ENCODE data around the gene ZNF648.
"Not testable (repeated sequence)": the region's sequence is repeated elsewhere in the genome, so short reads cannot be mapped to it uniquely, and the experiment has no call there.

Gene ZNF648

DNA sequence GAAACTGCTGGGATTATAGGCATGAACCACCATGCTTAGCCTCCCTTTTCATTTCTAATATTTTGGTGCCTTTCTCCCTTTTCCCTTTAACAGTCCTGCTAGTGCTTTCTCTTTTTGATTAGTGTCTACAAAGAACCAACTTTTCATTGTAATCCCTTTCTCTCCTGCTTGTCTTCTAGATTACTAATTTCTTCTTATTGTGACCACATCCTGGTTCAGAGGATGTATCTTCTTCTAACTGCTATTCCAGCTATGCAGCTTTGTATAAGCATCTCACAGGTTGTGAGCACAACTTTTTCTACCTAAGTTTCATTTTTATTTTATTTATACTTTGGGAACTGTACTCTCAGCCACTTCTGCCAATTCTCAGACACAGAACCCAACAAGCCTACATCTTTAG lies 14.7 kb downstream of the ZNF648 start:
- H3K4me3 ChIP-seq (ENCODE audit: low read length): no peak overlapping the region

DNA sequence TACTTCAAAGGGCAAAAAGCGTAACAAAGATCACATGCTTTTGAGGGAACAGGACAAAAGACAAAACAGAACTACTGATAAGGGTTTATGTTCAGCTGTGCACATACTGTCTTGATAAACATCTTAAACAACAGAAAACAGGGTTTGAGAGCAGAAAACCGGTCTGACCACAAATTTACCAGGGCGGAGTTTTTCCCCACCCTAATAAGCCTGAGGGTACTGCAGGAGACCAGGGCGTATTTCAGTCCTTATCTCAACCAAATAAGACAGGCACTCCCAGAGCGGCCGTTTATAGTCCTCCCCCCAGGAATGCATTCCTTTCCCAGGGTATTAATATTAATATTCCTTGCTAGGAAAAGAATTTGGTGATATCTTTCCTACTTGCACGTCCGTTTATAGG lies 16.0 kb downstream of the ZNF648 start:
- H3K27me3 ChIP-seq (ENCODE audit: control insufficient read depth, insufficient read depth, low read length); H3K9me3 ChIP-seq (ENCODE audit: control insufficient read depth, low read length); H3K36me3 ChIP-seq (ENCODE audit: control insufficient read depth, insufficient read depth, low read length); H3K9ac ChIP-seq (ENCODE audit: low read length); H3K4me3 ChIP-seq (ENCODE audit: low read length); H3K4me1 ChIP-seq (ENCODE audit: control insufficient read depth, insufficient read depth, low read length): not testable (repeated sequence)

More for the DNA sequence above, 14.7 kb downstream of the ZNF648 start:
- H3K9ac ChIP-seq (ENCODE audit: low read length): no peak overlapping the region
- no peaks in the 10 kb centered on the region for H3K9me3 ChIP-seq (ENCODE audit: control insufficient read depth, low read length)
- H3K27me3 ChIP-seq (ENCODE audit: control insufficient read depth, insufficient read depth, low read length): no peaks in the 10 kb centered on the region
- H3K4me1 ChIP-seq (ENCODE audit: control insufficient read depth, insufficient read depth, low read length): no peaks in the 10 kb centered on the region
- H3K36me3 ChIP-seq (ENCODE audit: control insufficient read depth, insufficient read depth, low read length): no peaks in the 10 kb centered on the region

- Histone ChIP-seq H3K27me3 (ENCODE audit: control insufficient read depth, insufficient read depth, low read length) (no peaks in the 10 kb centered on the region), H3K36me3 (ENCODE audit: control insufficient read depth, insufficient read depth, low read length) (no peaks in the 10 kb centered on the region), H3K9me3 (ENCODE audit: control insufficient read depth, low read length) (no peaks in the 10 kb centered on the region), H3K9ac (ENCODE audit: low read length) (no peak overlapping the region), H3K4me3 (ENCODE audit: low read length) (no peak overlapping the region), H3K4me1 (ENCODE audit: control insufficient read depth, insufficient read depth, low read length) (no peaks in the 10 kb centered on the region)
Measured at GRCh38 chr1:182041615-182042014, 19.9 kb downstream of the ZNF648 start.

- H3K4me1 ChIP-seq (ENCODE audit: control insufficient read depth, insufficient read depth, low read length): no peaks in the 10 kb centered on the region
- H3K9me3 ChIP-seq (ENCODE audit: control insufficient read depth, low read length): no peaks in the 10 kb centered on the region
- H3K27me3 ChIP-seq (ENCODE audit: control insufficient read depth, insufficient read depth, low read length): no peaks in the 10 kb centered on the region
- no peak overlapping the region for H3K4me3 ChIP-seq (ENCODE audit: low read length)
- no peak overlapping the region for H3K9ac ChIP-seq (ENCODE audit: low read length)
- H3K36me3 ChIP-seq (ENCODE audit: control insufficient read depth, insufficient read depth, low read length): no peaks in the 10 kb centered on the region
Measured at GRCh38 chr1:182038220-182038619, 23.3 kb downstream of the ZNF648 start.

GRCh38 chr1:182035097-182035770 lies 26.3 kb downstream of the ZNF648 start:
- no peak overlapping the region for H3K9ac ChIP-seq (ENCODE audit: low read length)
- H3K27me3 ChIP-seq (ENCODE audit: control insufficient read depth, insufficient read depth, low read length): no peaks in the 10 kb centered on the region
- no peaks in the 10 kb centered on the region for H3K9me3 ChIP-seq (ENCODE audit: control insufficient read depth, low read length)
- peaks cover under 1% of the 10 kb centered on the region for H3K4me1 ChIP-seq (ENCODE audit: control insufficient read depth, insufficient read depth, low read length)
- H3K4me3 ChIP-seq (ENCODE audit: low read length): no peak overlapping the region
- H3K36me3 ChIP-seq (ENCODE audit: control insufficient read depth, insufficient read depth, low read length): no peaks in the 10 kb centered on the region

GRCh38 chr1:182032251-182032650 lies 29.3 kb downstream of the ZNF648 start:
- H3K27me3 ChIP-seq (ENCODE audit: control insufficient read depth, insufficient read depth, low read length): no peaks in the 10 kb centered on the region
- H3K9ac ChIP-seq (ENCODE audit: low read length): no peak overlapping the region
- no peaks in the 10 kb centered on the region for H3K36me3 ChIP-seq (ENCODE audit: control insufficient read depth, insufficient read depth, low read length)
- no peak overlapping the region for H3K4me3 ChIP-seq (ENCODE audit: low read length)
- peaks cover 11% of the 10 kb centered on the region for H3K4me1 ChIP-seq (ENCODE audit: control insufficient read depth, insufficient read depth, low read length)
- H3K9me3 ChIP-seq (ENCODE audit: control insufficient read depth, low read length): no peaks in the 10 kb centered on the region

DNA sequence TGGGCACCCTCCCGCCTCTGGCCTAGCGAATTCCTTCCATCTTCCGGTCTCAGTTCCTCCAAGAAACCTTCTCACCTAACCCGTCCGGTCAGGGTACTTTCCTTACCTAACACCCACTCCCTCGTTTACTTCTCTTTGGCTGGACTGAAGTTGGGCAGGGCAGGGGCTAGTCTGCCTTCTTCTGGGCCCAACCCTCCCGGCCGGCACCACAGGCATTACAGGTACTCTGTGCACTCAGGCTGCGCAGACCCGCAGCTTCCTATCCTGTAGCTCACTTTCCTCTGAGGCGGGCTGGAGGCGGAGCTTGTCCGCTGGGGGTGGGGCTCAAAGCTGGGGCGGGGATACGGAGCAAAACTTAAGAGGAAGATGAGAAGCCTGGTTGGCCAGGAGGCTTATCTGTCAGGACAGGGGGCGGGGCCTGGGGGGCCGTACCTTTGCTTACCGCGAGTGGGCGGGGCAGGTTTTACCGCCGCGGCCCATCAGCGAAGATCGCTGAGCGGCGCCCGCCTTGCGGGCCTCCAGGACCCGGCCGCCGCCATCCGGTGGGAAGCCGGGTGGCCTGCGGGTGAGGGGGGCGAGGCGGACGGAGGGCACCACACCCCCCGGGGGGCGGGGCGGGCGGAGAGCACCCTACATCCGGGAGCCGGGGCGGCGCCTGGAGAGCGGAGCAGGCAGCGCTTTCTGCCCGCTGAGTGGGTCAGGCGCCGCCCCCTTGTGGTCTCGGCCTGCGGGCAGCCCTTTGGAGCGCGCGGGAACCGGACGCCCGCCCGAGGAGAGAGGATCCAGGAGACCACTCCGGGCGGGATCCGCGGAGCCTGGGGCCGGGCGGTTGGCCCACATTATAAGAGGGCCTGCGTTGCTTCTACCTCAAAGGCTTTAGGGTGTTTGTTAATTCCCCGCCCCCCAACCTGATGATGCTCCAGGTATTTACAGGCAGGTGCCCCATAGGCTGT lies 31.9 kb downstream of the ZNF648 start:
- Histone ChIP-seq H3K36me3 (ENCODE audit: control insufficient read depth, insufficient read depth, low read length) (no peaks in the 10 kb centered on the region), H3K4me3 (ENCODE audit: low read length) (peak overlapping the region; percentile 89), H3K27me3 (ENCODE audit: control insufficient read depth, insufficient read depth, low read length) (no peaks in the 10 kb centered on the region), H3K9me3 (ENCODE audit: control insufficient read depth, low read length) (no peaks in the 10 kb centered on the region), H3K4me1 (ENCODE audit: control insufficient read depth, insufficient read depth, low read length) (peaks cover 11% of the 10 kb centered on the region), H3K9ac (ENCODE audit: low read length) (peak overlapping the region; percentile 86)

- H3K27me3 ChIP-seq (ENCODE audit: control insufficient read depth, insufficient read depth, low read length): no peaks in the 10 kb centered on the region
- H3K9ac ChIP-seq (ENCODE audit: low read length): peak overlapping the region; percentile 86
- peaks cover 11% of the 10 kb centered on the region for H3K4me1 ChIP-seq (ENCODE audit: control insufficient read depth, insufficient read depth, low read length)
- H3K4me3 ChIP-seq (ENCODE audit: low read length): peak overlapping the region; percentile 89
- H3K36me3 ChIP-seq (ENCODE audit: control insufficient read depth, insufficient read depth, low read length): no peaks in the 10 kb centered on the region
- H3K9me3 ChIP-seq (ENCODE audit: control insufficient read depth, low read length): no peaks in the 10 kb centered on the region
Measured at GRCh38 chr1:182029002-182029378, 32.5 kb downstream of the ZNF648 start.

DNA sequence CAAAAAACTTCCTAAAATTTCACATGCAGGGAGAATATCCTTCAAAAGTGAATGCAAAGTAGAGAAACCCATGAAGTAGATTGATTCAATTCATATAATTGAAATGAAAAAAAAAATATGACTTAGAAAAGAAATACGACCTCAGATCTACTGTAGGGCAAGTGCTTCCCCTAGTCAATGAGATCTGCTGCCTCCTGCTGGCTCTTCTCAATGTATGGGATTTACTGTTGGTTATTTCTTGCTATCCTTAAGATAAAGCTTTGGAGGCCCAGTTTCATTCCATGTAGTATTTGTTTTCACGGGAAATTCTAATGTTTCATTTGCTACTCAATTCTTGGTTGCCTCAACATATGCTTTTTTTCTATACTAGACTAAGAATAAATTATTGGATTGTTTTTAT lies 46.2 kb downstream of the ZNF648 start:
- Histone ChIP-seq H3K36me3 (ENCODE audit: control insufficient read depth, insufficient read depth, low read length) (no peaks in the 10 kb centered on the region), H3K4me3 (ENCODE audit: low read length) (no peak overlapping the region), H3K4me1 (ENCODE audit: control insufficient read depth, insufficient read depth, low read length) (no peaks in the 10 kb centered on the region), H3K27me3 (ENCODE audit: control insufficient read depth, insufficient read depth, low read length) (no peaks in the 10 kb centered on the region), H3K9me3 (ENCODE audit: control insufficient read depth, low read length) (no peaks in the 10 kb centered on the region), H3K9ac (ENCODE audit: low read length) (no peak overlapping the region)

DNA sequence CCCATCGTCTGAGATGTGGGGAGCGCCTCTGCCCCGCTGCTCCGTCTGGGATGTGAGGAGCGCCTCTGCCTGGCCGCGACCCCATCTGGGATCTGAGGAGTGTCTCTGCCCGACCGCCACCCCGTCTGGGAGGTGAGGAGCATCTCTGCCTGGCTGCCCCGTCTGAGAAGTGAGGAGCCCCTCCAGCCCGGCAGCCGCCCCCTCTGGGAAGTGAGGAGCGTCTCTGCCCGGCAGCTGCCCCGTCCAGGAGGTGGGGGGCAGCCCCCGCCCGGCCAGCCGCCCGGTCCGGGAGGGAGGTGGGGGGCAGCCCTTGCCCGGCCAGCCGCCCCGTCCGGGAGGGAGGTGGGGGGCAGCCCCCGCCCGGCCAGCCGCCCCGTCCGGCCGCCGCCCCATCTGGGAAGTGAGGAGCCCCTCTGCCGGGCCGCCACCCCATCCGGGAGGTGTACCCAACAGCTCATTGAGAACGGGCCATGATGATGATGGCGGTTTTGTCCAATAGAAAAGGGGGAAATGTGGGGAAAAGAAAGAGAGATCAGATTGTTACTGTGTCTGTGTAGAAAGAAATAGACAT lies 50.6 kb downstream of the ZNF648 start:
- H3K27me3 ChIP-seq (ENCODE audit: control insufficient read depth, insufficient read depth, low read length); H3K4me3 ChIP-seq (ENCODE audit: low read length); H3K9me3 ChIP-seq (ENCODE audit: control insufficient read depth, low read length); H3K4me1 ChIP-seq (ENCODE audit: control insufficient read depth, insufficient read depth, low read length); H3K9ac ChIP-seq (ENCODE audit: low read length); H3K36me3 ChIP-seq (ENCODE audit: control insufficient read depth, insufficient read depth, low read length): not testable (repeated sequence)

DNA sequence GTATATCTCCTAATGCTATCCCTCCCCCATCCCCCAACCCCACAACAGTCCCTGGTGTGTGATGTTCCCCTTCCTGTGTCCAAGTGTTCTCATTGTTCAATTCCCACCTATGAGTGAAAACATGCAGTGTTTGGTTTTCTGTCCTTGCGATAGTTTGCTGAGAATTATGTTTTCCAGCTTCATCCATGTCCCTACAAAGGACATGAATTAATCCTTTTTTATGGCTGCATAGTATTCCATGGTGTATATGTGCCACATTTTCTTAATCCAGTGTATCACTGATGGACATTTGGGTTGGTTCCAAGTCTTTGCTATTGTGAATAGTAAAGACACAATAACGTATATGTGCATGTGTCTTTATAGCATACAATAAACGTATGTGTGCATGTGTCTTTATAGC lies 56.1 kb downstream of the ZNF648 start:
- not testable (repeated sequence) for H3K9me3 ChIP-seq (ENCODE audit: control insufficient read depth, low read length); H3K4me1 ChIP-seq (ENCODE audit: control insufficient read depth, insufficient read depth, low read length); H3K9ac ChIP-seq (ENCODE audit: low read length); H3K27me3 ChIP-seq (ENCODE audit: control insufficient read depth, insufficient read depth, low read length); H3K4me3 ChIP-seq (ENCODE audit: low read length); H3K36me3 ChIP-seq (ENCODE audit: control insufficient read depth, insufficient read depth, low read length)

GRCh38 chr1:182004601-182005000 lies 56.9 kb downstream of the ZNF648 start:
- Histone ChIP-seq H3K4me3 (ENCODE audit: low read length) (no peak overlapping the region), H3K9me3 (ENCODE audit: control insufficient read depth, low read length) (no peaks in the 10 kb centered on the region), H3K9ac (ENCODE audit: low read length) (no peak overlapping the region), H3K4me1 (ENCODE audit: control insufficient read depth, insufficient read depth, low read length) (no peaks in the 10 kb centered on the region), H3K27me3 (ENCODE audit: control insufficient read depth, insufficient read depth, low read length) (no peaks in the 10 kb centered on the region), H3K36me3 (ENCODE audit: control insufficient read depth, insufficient read depth, low read length) (no peaks in the 10 kb centered on the region)

Data from mucosa of stomach (tissue), 1 donor.